HG03045 (cell line): ENCODE data around the gene HMX3.

ENCODE experiments used
- ATAC-seq: cut with Tn5 transposase; IDR thresholded peaks from one replicate; pipeline ENCODE4 v1.9.1; 2021; ENCODE audit warnings: mild to moderate bottlenecking, moderate library complexity; ENCODE audit not compliant: unreplicated experiment

The HMX3 gene

DNA sequence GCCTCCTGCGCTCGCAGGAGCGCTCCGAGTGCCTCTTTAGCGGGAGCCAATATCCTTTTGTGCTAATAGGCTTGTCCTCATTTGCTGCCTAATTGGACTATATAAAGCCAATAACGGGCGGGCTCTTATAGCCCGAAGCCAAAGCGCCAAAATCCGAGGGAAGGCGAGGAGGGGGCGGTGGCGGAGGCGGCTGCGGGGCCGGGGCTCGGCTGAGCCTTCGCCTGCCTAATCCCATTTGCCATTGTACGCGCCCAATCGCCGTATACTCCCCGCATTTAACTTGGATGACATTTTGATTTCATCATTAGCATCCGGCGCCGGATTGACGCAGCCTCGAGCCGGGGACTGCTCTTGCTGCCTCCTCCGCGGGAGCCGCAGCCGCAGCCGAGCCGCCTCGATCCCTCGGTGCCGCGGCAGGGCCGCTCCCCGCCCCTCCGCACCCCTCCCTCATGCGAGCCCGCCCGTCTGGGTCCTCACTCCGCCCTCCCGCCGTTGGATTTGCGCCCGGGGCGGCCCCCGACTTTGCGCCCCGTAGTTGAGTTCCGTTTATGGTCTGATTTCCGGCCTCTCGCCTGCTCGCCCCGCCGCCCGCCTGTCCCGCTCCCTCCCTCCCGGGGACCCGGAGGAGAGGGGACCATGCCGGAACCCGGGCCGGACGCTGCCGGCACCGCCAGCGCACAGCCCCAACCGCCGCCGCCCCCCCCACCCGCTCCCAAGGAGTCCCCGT, at the start of gene HMX3:
Gene HMX3, plus strand, starts transcription at position 556 of the 727 bp plus-strand sequence. Its CDS starts 81 bp downstream, at position 637.
- no peak for ATAC-seq

DNA sequence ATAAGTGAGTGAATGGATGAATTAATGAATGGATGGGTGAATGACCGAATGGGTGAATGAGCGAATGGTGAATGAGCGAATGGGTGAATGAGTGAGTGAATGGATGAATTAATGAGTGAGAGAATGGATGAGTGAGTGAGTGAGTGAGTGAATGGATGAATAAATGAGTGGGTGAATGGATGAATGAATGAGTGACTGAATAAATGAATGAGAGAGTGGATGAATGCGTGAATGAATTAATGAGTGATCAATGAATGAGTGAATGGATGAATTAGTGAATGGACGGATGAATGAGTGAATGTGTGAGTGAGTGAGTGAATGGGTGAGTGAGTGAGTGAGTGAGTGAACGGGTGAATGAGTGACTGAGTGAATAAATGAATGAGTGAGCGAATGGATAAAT, 49.5 kb upstream of the HMX3 start:
- ATAC-seq: no peak

DNA sequence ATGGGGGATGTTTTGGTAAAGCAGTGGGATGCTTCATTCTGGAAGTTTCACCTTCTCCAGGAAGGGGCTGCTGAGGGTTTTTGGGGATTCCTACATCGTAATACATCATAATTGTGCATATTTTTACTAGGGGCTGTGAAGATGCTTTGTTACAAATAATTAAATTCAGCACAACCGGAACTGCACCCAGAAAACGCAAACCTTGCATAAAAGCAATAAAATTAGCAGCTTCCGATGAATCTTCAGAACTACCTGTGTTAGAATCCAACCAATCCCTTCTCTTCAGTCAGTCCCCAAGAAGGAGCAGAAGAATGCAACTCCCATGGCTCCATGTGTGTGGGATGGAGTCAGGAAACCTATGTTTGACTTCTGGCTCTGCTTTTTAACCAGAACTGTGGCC, 48.4 kb upstream of the HMX3 start:
- no peak for ATAC-seq

DNA sequence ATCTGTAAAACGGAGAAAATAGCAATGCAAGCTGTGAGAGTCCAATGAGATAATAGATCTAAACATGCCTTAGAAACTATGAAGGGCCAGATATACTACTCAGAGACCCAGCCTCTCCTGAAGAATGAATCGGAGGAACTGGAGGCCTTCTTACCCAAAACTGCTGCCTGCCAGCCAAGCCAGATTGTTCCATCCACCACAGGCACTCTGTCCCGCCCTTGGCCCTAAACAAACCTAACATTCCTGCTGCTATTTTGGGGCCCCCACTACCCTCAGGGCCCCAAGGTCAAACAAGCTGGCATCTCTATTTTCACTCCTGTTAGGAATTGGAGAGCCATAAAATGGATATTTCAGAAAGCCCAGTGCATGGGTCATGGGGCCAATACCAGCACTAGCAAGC, 48.0 kb upstream of the HMX3 start:
- no peak for ATAC-seq

GRCh38 chr10:123092635-123093414, 42.9 kb upstream of the HMX3 start:
- no peak for ATAC-seq

GRCh38 chr10:123093489-123093888, 42.3 kb upstream of the HMX3 start:
- no peak for ATAC-seq

- ATAC-seq: no peak
Observed at GRCh38 chr10:123096452-123096851, 39.3 kb upstream of the HMX3 start.

DNA sequence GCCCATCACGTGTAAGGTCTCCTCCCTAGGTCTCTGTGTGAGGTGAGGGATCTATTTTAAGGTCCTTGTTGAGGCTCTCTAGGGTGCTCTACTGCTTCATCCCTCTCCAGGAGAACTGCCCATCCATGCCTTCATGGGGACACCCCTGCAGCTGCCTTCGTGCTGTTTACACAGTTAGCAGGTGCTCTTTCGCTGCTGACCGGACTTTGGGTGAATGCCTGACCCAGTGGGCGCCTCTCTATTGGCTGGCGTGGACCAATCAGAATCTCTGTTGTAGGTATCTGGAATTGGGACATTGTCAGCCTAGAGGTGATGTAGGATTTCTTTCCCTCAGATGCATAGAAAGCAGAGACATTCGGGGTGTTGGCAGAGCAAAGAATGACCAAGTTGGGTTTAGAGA, 38.7 kb upstream of the HMX3 start:
- ATAC-seq: no peak

DNA sequence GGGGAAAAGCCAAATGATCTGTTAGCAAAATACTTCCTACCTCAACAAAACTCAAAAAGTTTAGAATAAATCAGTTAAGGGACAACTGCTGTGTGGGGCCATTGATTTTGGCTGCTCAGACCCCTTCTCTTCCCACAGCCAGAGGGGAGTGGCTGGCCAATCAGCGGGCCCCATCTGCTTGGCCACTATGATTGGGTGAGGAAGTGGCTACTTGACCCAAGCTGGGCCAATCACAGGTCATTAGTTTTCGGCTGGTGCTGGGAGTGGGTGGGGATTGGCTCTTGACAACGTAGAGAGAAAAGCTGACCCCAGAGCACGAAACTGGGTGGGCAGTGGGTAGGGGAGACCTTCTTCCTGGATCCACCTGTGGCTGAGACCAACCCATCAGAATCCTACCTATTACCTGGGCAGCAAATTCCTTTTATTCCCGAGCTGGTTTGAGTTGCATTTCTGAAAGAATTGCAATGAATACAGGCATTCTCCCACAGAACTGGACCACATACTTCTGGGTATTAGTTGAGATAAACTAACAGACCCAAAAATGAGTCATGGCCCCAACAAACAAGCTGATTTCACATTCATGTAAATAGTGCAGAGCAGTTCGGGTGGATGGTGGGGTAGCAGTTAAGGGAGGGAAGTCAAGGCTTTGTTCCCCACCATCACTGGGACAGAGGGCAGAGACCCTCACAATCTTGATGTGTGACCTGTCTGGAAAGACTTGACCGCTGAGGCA, 35.6 kb upstream of the HMX3 start:
- no peak for ATAC-seq

DNA sequence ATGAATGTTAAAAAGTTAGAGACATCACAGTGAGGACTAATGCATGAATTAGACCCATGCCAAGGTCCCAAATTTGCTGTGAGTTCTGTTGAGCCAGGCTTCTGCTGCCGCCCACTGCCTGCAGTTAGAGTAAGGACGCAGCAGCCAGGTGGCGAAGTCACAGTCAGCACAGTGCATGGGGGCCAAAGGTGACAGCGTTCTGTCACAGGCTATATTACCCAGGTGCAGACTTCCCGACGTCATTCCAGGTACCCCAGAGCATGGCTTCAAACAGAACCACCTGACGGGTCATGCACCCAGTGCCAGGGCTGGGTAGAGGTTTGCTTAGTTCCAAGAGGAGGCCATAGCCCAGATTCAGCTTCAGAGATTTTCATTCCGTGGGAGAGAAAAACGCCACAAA, 33.9 kb upstream of the HMX3 start:
- no peak for ATAC-seq

DNA sequence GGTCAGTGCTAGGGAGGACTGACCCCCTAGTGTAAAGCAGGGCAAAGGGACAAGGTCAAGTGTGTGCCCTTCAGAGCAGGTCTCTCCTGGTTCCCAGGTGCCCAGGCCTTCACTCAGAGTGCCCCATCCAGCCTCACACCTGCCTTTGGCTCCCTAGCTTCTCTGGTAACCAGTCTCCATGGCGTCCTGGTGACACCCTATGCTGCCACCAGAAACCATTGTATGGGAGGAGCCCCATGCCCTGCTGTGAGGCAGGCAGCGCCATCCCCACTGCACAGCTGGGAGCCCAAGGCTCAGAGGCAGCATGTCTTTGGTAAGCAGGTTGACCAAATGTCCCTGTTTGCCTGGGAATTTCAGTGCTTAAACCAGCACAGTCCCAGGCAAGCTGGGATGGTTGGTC, 33.1 kb upstream of the HMX3 start:
- ATAC-seq: no peak

DNA sequence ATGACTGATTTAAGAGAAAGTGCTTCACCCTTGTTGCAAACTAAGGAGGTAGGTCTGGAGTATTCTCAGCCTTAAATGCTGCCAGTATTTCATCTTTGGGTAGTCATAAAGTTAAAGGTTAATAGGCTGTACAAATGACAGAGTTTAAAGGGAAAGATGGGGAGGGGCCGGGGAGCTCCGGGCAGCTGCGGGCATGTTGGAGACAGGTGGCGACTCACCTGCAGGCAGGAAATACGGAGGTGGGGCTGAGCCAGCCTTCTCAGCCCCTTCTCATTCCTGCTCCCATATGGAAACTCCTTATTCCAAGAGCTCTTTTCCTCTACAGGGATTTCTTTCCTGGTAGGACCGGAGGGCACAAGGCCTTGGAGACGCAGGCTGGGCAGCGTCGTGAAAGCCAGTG, 31.8 kb upstream of the HMX3 start:
- ATAC-seq: no peak

DNA sequence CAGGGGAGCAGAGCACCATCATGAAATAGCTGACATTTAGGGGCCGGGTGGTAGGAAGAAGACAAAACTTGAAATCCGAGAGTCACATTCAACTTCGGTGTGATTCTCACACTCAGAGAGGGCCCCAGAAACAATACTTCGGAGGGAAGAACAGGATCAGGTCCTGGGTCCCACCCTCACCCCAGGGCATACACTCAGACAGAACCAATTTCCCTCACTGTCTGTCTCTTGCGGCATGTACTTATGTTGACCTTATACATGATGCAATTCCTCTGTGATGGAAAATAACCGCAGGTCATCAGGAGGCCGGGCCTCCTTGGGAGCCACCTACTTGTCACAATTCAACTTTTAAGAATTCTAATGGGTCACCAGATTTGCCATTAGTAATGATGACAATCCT, 26.3 kb upstream of the HMX3 start:
- no peak for ATAC-seq

GRCh38 chr10:123117644-123118417, 17.9 kb upstream of the HMX3 start:
- ATAC-seq: no peak

DNA sequence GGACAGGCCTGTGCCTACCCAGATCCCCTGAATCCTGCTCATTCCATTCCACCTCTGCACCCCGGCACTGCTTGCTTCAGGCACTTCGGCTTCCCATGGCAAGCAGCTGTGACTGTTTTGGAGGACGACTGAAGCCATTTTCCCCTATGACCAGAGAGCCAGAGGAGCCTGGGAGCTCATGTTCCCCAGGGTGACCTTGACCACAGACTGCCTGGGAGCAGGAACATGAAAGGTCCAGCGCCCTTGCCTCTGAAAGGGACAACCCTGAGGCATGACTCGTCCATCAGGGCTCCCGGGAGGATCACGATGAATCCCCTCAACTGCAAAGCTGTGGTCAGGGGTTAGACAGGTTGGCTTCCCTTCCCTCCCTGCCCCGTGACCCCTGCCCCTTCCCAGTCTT, 16.7 kb upstream of the HMX3 start:
- ATAC-seq: no peak

DNA sequence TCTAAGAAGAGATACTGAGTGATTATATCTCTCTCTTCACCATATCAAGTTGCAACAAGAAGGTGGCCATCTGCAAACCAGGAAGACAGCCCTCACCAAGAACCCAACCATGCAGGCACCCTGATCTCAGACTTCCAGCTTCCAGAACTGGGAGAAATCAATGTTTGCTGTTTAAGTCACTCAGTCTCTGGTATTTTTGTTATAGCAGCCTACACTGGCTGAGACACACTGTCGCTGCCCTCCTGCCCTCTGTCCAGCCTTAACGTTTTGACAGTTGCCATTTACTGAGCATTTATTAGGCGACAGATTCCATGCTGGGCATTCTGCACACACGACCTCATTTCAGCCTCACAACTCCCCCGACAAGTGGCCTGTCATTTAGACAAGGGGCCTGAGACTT, 9.5 kb upstream of the HMX3 start:
- no peak for ATAC-seq

GRCh38 chr10:123129618-123130271, 6.0 kb upstream of the HMX3 start:
- ATAC-seq: no peak

DNA sequence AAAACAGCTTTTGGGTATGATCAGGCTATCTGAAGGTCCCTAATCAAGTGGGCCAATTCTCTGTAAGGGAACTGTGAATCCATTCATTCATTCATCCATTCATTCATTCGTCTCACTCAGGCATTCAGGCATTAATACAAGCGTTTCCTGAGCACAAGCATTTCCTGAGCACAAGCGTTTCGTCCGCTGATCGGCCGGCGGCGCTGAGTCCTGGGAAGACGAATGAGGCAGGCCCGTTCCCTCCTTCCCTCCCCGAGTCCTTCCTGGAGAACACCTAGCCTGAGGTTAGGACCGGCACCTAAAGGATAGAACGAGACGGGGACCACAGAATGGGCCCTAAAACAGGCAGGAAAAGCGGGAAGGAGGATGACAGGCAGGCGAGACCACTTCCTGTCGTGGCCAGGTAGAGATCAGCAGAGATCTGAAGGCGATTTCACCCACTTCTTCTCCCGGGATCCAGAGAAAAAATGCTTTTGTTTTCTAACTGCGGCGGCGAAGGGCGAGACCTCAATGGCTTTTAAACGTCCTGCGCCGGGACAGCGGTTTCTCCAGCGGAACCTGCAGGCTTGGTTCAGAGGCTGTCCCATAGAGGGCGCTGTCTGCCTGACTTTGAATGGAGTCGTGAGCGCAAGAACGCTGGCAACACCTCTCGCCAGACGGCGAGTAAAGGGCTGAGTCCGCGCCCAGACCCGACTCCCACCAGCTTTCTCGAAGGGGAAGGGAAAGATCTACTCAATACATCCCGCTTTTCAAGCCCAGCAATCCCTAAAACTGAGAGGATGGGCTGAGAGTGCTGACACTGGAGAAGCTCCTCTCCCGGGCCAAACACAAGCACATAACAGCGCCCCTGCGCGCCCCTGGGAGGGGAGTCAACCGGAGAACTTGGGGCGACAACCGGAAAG, 2.9 kb upstream of the HMX3 start:
- ATAC-seq: no peak

DNA sequence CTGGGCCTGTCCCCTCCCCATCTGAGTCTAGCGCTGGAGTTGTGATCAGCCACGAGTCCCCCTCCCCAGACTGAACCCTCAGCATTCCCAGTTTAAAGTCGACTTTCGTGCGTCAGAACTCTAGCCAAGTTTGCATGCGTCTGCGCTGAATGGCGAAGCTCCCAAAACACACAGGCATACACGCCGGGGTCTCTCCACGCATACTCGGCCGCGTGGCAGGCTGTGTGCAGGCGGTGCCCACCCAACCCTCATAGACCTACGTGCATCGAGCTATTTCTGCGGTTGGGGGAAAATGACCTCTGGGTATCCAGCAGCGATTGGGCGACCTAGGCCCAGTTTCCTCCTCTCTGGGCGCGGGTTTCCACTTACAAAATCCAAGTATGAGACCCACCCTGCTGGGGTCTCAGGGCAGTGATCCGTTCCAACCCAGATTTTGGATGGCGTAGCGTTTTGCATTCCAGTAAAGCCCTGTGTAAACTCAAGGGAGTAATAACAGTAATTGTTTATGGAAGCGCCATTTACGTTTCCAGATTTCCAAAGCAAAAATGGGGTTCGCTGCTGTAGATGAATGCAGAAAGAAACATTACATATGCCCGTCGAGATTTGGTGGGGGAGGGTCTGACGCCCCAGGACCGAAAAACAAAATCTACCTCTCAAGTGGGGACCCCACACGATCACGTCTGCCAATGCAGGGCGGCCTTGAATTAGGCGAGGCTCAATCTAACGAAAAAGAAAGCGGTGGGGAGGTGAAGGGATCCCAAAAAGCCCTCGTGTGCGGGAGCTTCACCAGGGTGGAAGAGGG, 2.0 kb upstream of the HMX3 start:
- ATAC-seq: no peak
